ENCODE results near the gene TAOK1.

Gene TAOK1

DNA sequence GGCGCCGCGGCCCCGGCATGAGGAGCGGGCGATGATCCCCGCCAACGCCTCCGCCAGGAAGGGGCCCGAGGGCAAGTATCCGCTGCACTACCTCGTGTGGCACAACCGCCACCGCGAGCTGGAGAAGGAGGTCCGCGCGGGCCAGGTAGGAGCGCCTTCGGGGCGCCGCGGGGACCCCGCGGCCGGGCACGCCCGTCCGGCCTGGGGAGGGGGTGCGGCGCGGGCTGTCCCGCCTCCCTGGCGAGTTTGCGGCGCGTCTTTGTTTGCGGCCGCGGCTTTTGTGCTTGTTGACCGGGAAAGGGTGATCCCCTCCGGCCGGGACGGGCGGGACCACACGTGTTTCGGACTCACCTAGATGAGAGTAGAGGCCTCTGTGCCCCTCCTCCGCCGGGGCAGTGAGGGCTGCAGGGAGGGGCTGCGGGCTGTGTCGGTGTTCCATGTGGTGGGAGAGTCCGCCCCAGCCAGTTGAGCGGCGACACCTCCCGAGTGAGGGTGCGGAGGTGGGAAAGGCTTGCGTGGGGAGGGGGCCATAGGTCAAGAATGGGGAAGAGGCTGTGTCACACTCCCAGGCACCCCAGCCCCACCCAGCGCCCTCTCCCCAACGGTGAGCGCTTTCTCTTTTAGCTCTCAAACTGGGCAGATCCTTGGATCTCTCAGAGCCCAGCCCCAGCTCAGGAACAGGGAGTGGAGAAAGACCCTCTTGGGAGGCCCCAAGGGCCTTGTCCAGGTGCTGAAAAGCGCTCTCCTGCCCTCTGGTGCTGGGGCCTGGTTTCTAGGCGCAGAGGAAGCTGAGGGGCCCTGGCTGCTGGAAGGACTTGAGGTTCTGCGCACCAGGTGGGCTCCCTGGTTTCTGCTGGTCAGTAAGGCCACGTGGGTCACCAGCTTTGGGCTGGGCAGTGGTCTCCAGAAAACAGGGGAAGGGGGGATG lies 203.7 kb downstream of the TAOK1 start:
- POLR2A ChIA-PET: interaction anchor here (1.2 to 2.1 kb wide), 4 partner anchors 13 to 204 kb away, joined by 4 to 11 read pairs (median 5); partner anchors contain the start of genes CORO6 and TAOK1
- no peaks in the 10 kb centered on the region for H3K9me3 ChIP-seq (ENCODE audit: control insufficient read depth, insufficient read depth, low read depth, low read length)
- peak overlapping the region; percentile 67 for H3K4me3 ChIP-seq (ENCODE audit: low read depth, low read length)
- CTCF ChIA-PET: interaction anchor here (0.5 to 5.1 kb wide), 17 partner anchors 11 to 500 kb away, joined by 3 to 74 read pairs (median 4); partner anchors contain the start of gene SSH2
- H3K36me3 ChIP-seq (ENCODE audit: control insufficient read depth in 2 of 2, insufficient read depth in 1 of 2, low read length in 2 of 2): no peaks in the 10 kb centered on the region
- peak overlapping the region; percentile 72; the same call in 1 of the 2 replicates for H3K27ac ChIP-seq (ENCODE audit: extremely low read depth, low read depth, low read length)
- peaks cover 43% of the 10 kb centered on the region for H3K4me1 ChIP-seq (ENCODE audit: control insufficient read depth, insufficient read depth, low read length)
- TF ChIP-seq ZSCAN23 (tag by site-specific recombination; IDR thresholded peaks at IDR 0.05) (no peak), KLF9 (tag by site-specific recombination; IDR thresholded peaks at IDR 0.05; ENCODE audit: low read depth) (peak; percentile 43), ZNF324 (tag by site-specific recombination; IDR thresholded peaks at IDR 0.05) (no peak), KLF7 (tag by site-specific recombination; IDR thresholded peaks at IDR 0.05; ENCODE audit: borderline replicate concordance) (peak; percentile 56; the same call in 1 of the 2 replicates), PRDM1 (tag by site-specific recombination; IDR thresholded peaks at IDR 0.05) (no peak), ZNF510 (tag by site-specific recombination; IDR thresholded peaks at IDR 0.05; ENCODE audit: insufficient replicate concordance) (no peak), ZNF777 (tag by site-specific recombination; IDR thresholded peaks at IDR 0.05; ENCODE audit: borderline replicate concordance) (no peak), BCL11B (tag by site-specific recombination; IDR thresholded peaks at IDR 0.05; ENCODE audit: low read depth) (no peak), ZNF133 (tag by site-specific recombination; IDR thresholded peaks at IDR 0.05) (no peak), ZNF518A (tag by site-specific recombination; conservative IDR thresholded peaks at IDR 0.05; ENCODE audit: low read depth) (no peak), ZNF37A (tag by site-specific recombination; IDR thresholded peaks at IDR 0.05) (no peak), TRIM28 (IDR thresholded peaks at IDR 0.05; ENCODE audit: borderline replicate concordance, low read length) (no peak), RBAK (tag by site-specific recombination; IDR thresholded peaks at IDR 0.05) (no peak), ZNF785 (tag by site-specific recombination; IDR thresholded peaks at IDR 0.05) (no peak), ZNF792 (tag by site-specific recombination; IDR thresholded peaks at IDR 0.05) (no peak), ZNF174 (tag by site-specific recombination; IDR thresholded peaks at IDR 0.05) (no peak), ZNF274 (IDR thresholded peaks at IDR 0.05; ENCODE audit: low read length) (no peak), ZNF274 (tag by site-specific recombination; IDR thresholded peaks at IDR 0.05; ENCODE audit: borderline replicate concordance) (no peak), ZNF610 (tag by site-specific recombination; IDR thresholded peaks at IDR 0.05; ENCODE audit: borderline replicate concordance) (no peak), ZNF24 (tag by site-specific recombination; IDR thresholded peaks at IDR 0.05) (no peak), GLIS1 (tag by site-specific recombination; IDR thresholded peaks at IDR 0.05) (peak; percentile 65)
- TF ChIP-seq, protein P1, sequence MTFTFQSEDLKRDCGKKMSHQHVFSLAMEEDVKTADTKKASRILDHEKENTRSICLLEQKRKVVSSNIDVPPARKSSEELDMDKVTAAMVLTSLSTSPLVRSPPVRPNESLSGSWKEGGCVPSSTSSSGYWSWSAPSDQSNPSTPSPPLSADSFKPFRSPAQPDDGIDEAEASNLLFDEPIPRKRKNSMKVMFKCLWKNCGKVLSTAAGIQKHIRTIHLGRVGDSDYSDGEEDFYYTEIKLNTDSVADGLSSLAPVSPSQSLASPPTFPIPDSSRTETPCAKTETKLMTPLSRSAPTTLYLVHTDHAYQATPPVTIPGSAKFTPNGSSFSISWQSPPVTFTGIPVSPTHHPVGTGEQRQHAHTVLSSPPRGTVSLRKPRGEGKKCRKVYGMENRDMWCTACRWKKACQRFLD (tag by site-specific recombination; IDR thresholded peaks at IDR 0.05): no peak
- TF ChIP-seq, protein P2, sequence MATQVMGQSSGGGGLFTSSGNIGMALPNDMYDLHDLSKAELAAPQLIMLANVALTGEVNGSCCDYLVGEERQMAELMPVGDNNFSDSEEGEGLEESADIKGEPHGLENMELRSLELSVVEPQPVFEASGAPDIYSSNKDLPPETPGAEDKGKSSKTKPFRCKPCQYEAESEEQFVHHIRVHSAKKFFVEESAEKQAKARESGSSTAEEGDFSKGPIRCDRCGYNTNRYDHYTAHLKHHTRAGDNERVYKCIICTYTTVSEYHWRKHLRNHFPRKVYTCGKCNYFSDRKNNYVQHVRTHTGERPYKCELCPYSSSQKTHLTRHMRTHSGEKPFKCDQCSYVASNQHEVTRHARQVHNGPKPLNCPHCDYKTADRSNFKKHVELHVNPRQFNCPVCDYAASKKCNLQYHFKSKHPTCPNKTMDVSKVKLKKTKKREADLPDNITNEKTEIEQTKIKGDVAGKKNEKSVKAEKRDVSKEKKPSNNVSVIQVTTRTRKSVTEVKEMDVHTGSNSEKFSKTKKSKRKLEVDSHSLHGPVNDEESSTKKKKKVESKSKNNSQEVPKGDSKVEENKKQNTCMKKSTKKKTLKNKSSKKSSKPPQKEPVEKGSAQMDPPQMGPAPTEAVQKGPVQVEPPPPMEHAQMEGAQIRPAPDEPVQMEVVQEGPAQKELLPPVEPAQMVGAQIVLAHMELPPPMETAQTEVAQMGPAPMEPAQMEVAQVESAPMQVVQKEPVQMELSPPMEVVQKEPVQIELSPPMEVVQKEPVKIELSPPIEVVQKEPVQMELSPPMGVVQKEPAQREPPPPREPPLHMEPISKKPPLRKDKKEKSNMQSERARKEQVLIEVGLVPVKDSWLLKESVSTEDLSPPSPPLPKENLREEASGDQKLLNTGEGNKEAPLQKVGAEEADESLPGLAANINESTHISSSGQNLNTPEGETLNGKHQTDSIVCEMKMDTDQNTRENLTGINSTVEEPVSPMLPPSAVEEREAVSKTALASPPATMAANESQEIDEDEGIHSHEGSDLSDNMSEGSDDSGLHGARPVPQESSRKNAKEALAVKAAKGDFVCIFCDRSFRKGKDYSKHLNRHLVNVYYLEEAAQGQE (tag by site-specific recombination; IDR thresholded peaks at IDR 0.05): peak; percentile 99
- TF ChIP-seq, protein P3, sequence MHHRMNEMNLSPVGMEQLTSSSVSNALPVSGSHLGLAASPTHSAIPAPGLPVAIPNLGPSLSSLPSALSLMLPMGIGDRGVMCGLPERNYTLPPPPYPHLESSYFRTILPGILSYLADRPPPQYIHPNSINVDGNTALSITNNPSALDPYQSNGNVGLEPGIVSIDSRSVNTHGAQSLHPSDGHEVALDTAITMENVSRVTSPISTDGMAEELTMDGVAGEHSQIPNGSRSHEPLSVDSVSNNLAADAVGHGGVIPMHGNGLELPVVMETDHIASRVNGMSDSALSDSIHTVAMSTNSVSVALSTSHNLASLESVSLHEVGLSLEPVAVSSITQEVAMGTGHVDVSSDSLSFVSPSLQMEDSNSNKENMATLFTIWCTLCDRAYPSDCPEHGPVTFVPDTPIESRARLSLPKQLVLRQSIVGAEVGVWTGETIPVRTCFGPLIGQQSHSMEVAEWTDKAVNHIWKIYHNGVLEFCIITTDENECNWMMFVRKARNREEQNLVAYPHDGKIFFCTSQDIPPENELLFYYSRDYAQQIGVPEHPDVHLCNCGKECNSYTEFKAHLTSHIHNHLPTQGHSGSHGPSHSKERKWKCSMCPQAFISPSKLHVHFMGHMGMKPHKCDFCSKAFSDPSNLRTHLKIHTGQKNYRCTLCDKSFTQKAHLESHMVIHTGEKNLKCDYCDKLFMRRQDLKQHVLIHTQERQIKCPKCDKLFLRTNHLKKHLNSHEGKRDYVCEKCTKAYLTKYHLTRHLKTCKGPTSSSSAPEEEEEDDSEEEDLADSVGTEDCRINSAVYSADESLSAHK (tag by site-specific recombination; IDR thresholded peaks at IDR 0.05): no peak
- TF ChIP-seq, protein P4, sequence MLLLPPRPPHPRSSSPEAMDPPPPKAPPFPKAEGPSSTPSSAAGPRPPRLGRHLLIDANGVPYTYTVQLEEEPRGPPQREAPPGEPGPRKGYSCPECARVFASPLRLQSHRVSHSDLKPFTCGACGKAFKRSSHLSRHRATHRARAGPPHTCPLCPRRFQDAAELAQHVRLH (tag by site-specific recombination; IDR thresholded peaks at IDR 0.05): no peak

Data from HEK293 (cell line).